Activated T-cell treated with anti-CD3 and anti-CD28 coated beads, Interleukin-2, amount 50 U/mL, for 1 hour (primary cell): ENCODE results near the gene LSM14B.
"Not testable (repeated sequence)": the region's sequence is repeated elsewhere in the genome, so short reads cannot be mapped to it uniquely, and the experiment has no call there.

Experiments
- DNase-seq: peaks from one replicate; pipeline ENCODE4 v3.0.0-alpha.2; 2020

Gene LSM14B

DNA sequence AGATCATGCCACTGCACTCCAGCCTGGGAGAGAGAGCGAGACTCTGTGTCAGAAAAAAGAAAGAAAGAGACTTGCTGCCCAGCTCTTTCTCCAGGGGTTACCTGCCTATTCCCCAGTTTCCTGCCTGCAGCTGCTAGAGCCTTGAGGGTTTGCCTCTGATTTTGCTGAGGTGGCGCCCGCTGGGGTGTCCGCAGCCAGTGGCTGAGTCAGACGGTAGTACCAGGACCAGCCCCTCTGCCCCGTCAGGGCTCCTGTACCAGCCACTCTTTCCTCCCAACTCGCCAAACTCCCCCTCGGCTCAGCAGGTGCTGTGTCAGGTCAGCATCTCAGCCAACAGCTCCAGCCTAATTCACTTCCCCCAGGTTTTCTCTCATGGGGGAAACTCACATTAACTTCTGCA, 7.4 kb upstream of the LSM14B start:
- no peak for DNase-seq

- DNase-seq, result not testable (repeated sequence)
Observed at GRCh38 chr20:62115800-62116407, 6.4 kb upstream of the LSM14B start.

DNA sequence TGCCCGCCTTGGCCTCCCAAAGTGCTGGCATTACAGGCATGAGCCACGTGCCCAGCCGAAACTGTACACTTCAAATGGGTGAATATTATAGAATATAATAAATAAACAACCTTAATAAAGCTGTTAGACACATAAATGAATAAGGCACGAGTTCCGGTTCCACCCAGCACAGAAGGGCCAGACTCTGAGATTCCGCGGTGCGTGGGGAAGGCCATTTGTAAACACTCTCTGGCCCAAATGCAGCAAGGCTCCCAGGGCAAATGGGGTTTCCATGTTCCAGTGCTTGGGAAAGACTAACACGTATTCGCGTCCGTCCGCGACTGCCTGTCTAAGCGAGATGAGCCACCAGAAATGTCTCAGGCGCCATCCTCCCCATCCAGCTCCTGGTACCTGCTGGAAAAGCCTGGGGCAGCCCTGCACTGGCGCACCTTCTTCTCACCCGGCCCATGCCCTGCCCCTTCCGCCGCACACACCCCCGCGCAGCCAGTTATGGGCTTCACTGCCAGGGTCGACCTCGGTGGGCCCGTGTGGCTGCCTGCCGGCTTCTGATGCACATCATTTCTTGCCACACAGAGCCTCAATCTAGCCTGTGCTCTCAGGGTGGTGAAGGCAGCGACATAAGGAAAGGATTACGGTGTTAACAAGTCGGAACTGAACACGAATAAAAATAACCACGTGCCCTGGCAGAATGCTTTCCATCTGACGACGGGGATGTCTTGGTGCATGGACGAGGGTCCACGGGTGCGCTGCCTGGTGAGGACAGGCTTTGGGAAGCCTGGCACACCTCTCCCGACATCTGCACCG, 5.5 kb upstream of the LSM14B start:
- DNase-seq, result no peak

- DNase-seq, result no peak
Observed at GRCh38 chr20:62117362-62117646, 5.0 kb upstream of the LSM14B start.

GRCh38 chr20:62117658-62118057, 4.6 kb upstream of the LSM14B start:
- peak; percentile 77 for DNase-seq

DNA sequence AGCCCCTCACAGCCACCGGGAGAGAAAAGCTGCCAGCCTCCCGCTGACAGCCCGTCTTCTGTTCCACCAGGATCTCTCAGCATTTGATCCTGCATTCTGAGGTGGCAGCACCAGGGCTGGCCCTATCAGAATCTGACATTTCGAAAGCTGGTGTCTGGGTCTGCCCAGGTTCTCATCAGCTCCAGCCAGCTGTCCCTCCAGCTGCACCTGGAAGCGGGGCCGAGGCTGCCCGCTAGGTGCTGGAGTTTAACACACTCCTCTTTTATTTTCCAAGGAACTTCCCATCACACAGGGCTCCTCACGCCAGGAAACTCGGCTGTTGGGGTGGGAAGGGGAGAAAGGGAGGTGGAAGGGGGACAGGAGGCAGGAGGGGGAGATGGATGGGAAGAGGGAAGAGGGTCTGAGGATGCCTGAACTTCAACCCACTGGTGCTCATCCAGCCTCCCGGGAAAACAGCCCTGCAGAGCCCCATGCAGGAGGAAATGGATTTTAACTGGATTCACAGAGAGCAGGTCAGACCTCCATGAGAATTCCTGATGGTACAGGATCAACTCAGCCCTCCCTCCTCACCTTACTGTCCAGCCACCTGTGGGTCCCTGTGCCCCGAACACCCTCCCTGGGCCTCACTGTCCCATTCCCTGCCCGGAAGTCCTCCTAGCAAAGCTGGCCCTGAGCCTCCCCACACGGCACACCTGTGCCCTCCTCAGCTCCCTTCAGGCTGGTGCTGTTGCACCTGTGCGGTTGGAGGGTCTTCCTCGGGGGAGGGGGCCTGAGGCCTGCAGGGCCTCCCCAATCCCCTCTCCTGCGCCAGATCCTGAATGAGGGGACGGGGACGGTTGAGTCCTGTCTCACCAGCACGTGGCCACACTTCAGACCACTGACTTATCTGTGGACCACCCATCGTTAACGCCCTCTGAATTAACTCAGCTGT, 3.9 kb upstream of the LSM14B start:
- no peak for DNase-seq

GRCh38 chr20:62119115-62119514, 3.2 kb upstream of the LSM14B start:
- DNase-seq, result no peak

GRCh38 chr20:62119591-62120364, 2.5 kb upstream of the LSM14B start:
- no peak for DNase-seq

DNA sequence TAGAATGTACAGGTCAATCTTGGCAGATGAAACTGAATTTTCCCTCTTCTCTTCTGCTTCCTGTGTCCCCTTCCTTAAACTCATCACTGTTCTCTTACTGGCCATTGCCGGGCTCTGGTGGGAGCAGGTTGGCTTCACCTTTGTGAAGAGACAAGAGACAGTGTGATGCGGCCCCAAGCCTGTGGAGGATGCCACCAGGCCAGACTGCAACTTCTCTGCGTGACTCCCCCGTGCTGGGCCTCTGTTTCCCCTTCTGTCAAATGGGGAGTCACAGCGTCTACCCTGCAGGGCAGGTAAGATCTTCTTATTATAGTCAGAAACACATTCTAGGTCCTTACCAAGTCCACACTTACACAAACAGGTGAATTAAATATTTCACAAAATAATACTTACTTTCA, 1.9 kb upstream of the LSM14B start:
- DNase-seq, result no peak

DNA sequence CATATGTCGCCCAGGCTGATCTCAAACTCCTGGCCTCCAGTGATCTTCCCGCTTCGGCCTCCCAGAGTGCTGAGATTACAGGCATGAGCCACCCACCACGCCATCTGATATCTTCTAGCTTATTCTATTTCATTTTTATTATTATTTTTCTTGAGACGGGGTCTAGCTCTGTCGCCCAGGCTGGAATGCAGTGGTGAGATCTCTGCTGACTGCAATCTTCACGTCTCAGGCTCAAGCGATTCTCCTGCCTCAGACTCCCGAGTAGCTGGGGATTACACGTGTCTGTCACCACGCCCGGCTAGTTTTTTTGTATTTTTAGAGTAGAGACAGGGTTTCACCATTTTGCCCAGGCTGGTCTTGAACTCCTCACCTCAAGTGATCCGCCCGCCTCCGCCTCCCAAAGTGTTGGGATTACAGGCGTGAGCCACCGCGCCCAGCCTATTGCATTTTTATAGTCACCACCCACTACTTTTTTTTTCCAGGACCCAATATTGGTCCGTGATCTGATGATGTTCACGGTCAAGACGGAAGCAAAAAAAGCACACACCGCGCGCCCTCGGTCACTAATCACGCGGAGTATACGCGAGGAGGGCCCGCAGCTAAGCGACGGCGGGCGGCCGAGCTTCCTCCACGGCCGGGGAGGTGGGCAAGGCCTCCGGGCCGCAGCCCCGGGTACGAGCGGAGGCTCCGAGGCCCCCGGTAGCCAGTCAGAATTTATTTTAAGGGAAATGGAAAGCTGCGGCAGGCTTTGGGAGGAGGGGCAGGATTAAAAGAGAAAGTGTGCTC, 1.1 kb upstream of the LSM14B start:
- no peak for DNase-seq

DNA sequence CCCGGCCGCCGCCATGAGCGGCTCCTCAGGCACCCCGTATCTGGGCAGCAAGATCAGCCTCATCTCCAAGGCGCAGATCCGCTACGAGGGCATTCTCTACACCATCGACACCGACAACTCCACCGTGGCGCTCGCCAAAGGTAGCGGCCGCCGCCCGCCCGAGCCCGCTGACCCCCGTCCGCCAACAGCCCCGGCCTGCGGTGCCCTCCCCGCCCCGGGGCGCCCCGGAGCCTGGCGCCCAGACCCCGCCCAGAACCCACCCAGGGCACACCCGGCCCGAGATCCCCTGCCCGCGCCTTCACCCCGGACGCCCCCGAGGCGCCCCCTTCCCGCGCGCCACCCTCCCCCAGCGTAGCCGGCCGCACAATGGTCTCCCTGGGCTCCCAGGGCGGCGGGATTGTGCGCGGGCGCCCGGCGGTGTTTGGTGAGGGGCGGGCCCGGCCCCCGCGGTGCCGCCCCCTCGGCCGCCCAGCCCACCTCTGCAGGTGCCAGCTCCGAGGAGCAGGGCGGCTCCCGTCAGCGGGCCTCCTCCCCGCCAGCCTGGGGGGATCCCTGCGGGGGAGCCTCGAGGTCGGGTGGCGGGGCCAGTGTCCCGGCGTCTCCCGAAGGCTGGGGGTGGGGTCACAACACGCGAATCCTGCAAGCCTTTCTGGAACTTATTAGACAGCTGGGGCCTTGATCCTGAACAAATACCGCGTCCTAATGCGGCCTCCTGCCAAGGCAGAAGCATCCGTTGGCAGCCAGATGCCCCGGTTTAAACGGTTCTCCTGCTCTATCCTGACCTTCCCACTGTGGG, 577 bp downstream of the LSM14B start:
- peak; percentile 66 for DNase-seq

DNA sequence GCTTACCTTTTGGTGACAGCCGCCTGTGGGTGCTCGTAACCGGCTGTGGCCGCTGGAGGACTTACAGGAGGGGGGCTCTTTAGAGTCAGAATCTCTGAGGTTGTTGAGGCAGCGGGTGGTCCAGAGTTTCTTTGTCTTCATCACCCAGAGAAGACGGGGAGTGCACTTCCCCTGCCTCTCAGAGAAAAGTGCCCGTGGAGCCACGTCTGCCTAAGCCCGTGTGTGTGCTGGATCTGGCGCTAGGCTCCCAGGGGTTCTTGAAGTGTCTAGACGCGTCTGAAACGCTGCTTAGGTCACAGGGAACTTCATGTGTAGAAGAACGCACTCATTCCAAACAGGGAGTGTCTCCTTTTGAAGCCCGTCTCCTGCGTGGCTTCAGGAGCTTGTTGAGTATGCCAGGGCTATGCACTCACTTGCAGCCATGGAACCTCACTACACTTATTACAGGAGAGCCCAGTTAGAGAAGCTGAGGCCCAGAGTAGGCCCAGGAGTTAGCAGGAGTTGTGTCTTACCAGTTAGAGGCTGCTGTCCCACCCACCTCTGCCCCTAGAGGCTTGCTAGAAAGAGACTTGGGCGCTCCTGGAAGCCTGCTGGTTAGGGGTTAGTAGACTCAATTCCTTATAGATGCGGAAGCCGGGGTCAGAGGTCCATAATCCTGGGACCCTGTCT, 1.3 kb downstream of the LSM14B start:
- no peak for DNase-seq

DNA sequence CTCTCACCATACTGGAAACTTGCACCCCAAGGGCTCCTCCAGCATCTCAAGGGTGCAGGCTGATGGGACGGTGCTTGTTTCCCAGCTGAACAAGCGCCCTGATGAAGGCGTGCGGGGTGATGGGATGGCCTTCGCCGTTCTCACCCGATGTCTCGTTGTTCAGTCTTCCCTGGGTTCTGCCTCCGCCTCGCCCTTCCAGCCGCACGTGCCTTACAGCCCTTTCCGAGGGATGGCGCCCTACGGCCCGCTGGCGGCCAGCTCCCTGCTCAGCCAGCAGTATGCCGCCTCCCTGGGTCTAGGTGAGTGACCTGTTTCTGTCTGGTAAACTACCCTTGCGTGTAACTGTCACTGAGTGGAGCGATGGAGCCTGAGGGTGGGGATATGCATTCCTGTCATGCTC, 3.9 kb downstream of the LSM14B start:
- DNase-seq, result no peak

GRCh38 chr20:62127799-62128198, 5.5 kb downstream of the LSM14B start:
- no peak for DNase-seq

GRCh38 chr20:62128502-62128901, 6.2 kb downstream of the LSM14B start:
- no peak for DNase-seq

- no peak for DNase-seq
Observed at GRCh38 chr20:62129731-62130531, 7.7 kb downstream of the LSM14B start.

- DNase-seq, result no peak
Observed at GRCh38 chr20:62131560-62132320, 9.5 kb downstream of the LSM14B start.

DNA sequence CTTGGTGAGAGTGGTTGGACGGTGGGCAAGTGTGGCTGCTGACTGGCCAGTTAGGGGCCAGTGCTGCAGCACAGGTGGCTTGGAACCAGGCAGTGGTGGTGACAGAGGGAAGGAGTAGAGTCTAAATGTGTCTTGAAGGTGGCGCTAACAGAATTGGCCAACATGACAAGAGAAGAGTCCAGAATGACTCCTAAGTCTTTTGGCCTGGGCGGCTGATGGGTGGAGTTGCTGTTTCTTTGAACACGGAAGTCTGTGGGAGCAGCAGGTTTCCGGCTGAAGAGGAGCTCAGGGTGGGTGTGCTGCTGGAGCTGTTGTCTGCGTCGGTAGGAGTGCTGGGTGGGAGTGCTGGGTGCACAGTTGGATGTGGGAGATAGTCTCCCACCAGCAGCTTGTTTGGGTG, 10.1 kb downstream of the LSM14B start:
- no peak for DNase-seq
